ENCODE data around the gene C19orf38.
"Not testable (repeated sequence)": the region's sequence is repeated elsewhere in the genome, so short reads cannot be mapped to it uniquely, and the experiment has no call there.

The C19orf38 gene

GRCh38 chr19:10876459-10877240, 28.4 kb downstream of the C19orf38 start:
- DNase-seq (ENCODE audit: low read depth in 2 of 2) = no peak

GRCh38 chr19:10877608-10878007, 29.4 kb downstream of the C19orf38 start:
- DNase-seq (ENCODE audit: low read depth in 2 of 2) = not testable (repeated sequence)

- DNase-seq (ENCODE audit: low read depth in 2 of 2) = no peak
These were observed 30.0 kb downstream of the C19orf38 start for GRCh38 chr19:10878253-10878652.

- no peak for DNase-seq (ENCODE audit: low read depth in 2 of 2)
These were observed 33.3 kb downstream of the C19orf38 start for GRCh38 chr19:10881403-10882107.

- no peak for DNase-seq (ENCODE audit: low read depth in 2 of 2)
These were observed 33.9 kb downstream of the C19orf38 start for GRCh38 chr19:10882108-10882457.

- DNase-seq (ENCODE audit: low read depth in 2 of 2) = no peak
These were observed 36.1 kb downstream of the C19orf38 start for GRCh38 chr19:10884274-10884673.

- DNase-seq (ENCODE audit: low read depth in 2 of 2) = no peak
These were observed 37.3 kb downstream of the C19orf38 start for GRCh38 chr19:10885201-10886169.

GRCh38 chr19:10887616-10888367, 39.6 kb downstream of the C19orf38 start:
- DNase-seq (ENCODE audit: low read depth in 2 of 2) = no peak

GRCh38 chr19:10888421-10888866, 40.2 kb downstream of the C19orf38 start:
- DNase-seq (ENCODE audit: low read depth in 2 of 2) = no peak

- no peak for DNase-seq (ENCODE audit: low read depth in 2 of 2)
These were observed 41.7 kb downstream of the C19orf38 start for GRCh38 chr19:10889880-10890279.

GRCh38 chr19:10891405-10892086, 43.3 kb downstream of the C19orf38 start:
- no peak for DNase-seq (ENCODE audit: low read depth in 2 of 2)

GRCh38 chr19:10892256-10892655, 44.0 kb downstream of the C19orf38 start:
- no peak for DNase-seq (ENCODE audit: low read depth in 2 of 2)

GRCh38 chr19:10894911-10895213, 46.6 kb downstream of the C19orf38 start:
- no peak for DNase-seq (ENCODE audit: low read depth in 2 of 2)

GRCh38 chr19:10895363-10895762, 47.1 kb downstream of the C19orf38 start:
- DNase-seq (ENCODE audit: low read depth in 2 of 2) = no peak

GRCh38 chr19:10895920-10896319, 47.7 kb downstream of the C19orf38 start:
- no peak for DNase-seq (ENCODE audit: low read depth in 2 of 2)

- DNase-seq (ENCODE audit: low read depth in 2 of 2) = no peak
These were observed 48.8 kb downstream of the C19orf38 start for GRCh38 chr19:10896851-10897526.

GRCh38 chr19:10898633-10899032, 50.4 kb downstream of the C19orf38 start:
- DNase-seq (ENCODE audit: low read depth in 2 of 2) = no peak

GRCh38 chr19:10899151-10899653, 51.0 kb downstream of the C19orf38 start:
- no peak for DNase-seq (ENCODE audit: low read depth in 2 of 2)

GRCh38 chr19:10907925-10908324, 59.7 kb downstream of the C19orf38 start:
- no peak for DNase-seq (ENCODE audit: low read depth in 2 of 2)

- DNase-seq (ENCODE audit: low read depth in 2 of 2) = no peak
These were observed 60.3 kb downstream of the C19orf38 start for GRCh38 chr19:10908380-10908960.

All from stimulated activated CD4-positive, alpha-beta T cell treated with anti-CD3 and anti-CD28 coated beads, Interleukin-4, amount 100 ng/mL, for 48 hours (primary cell).